Fibroblast of mammary gland (primary cell): ENCODE data around the gene RIC8A.

Source experiments
- DNase-seq: peaks from one replicate; pipeline ENCODE4 v3.0.0-alpha.2; 2010; ENCODE audit warnings: low read depth
- H3K4me3 ChIP-seq: 2 replicates; pipeline ENCODE4 v1.5.1; 2011; ENCODE audit warnings: low read depth, mild to moderate bottlenecking, low read length, moderate library complexity; ENCODE audit not compliant: control insufficient read depth
- TF ChIP-seq, protein P1 (sequence below): conservative IDR thresholded peaks from 2 replicates; pipeline ENCODE4 v1.5.1; 2011; ENCODE audit warnings: low read depth, low read length, inconsistent platforms; ENCODE audit not compliant: control insufficient read depth, insufficient read depth

Gene RIC8A

DNA sequence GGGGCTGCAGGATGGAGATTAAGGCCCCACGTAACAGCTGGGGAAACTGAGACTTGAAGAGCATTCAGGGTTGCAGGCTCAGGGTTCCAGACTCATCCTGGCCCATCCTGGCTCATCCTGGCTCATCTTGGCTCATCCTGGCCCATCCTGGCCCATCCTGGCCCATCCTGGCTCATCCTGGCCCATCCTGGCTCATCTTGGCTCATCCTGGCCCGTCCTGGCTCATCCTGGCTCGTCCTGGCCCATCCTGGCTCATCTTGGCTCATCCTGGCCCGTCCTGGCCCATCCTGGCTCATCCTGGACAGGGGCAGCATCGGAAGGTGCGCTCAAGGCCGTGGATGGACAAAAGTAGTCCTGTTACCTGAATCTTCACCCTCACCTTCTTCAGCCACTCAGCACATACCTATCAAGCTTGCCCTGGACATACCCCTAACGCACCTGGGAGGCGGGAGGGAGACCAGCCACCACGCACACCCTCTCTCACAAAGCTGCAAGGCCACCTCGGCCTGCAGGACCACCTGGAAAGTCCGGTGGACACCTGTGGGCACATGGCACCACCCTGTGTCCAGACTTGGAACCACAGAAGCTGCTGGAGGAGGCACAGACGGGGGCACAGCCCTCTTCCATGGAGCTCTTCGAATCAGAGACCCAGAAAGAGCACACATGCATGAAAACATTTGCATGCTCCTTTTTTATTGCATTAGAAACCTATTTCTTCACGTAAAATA lies 50.4 kb downstream of the RIC8A start:
- TF ChIP-seq, protein P1, sequence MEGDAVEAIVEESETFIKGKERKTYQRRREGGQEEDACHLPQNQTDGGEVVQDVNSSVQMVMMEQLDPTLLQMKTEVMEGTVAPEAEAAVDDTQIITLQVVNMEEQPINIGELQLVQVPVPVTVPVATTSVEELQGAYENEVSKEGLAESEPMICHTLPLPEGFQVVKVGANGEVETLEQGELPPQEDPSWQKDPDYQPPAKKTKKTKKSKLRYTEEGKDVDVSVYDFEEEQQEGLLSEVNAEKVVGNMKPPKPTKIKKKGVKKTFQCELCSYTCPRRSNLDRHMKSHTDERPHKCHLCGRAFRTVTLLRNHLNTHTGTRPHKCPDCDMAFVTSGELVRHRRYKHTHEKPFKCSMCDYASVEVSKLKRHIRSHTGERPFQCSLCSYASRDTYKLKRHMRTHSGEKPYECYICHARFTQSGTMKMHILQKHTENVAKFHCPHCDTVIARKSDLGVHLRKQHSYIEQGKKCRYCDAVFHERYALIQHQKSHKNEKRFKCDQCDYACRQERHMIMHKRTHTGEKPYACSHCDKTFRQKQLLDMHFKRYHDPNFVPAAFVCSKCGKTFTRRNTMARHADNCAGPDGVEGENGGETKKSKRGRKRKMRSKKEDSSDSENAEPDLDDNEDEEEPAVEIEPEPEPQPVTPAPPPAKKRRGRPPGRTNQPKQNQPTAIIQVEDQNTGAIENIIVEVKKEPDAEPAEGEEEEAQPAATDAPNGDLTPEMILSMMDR = no peak
- no peak overlapping the region for H3K4me3 ChIP-seq
- DNase-seq = no peak

DNA sequence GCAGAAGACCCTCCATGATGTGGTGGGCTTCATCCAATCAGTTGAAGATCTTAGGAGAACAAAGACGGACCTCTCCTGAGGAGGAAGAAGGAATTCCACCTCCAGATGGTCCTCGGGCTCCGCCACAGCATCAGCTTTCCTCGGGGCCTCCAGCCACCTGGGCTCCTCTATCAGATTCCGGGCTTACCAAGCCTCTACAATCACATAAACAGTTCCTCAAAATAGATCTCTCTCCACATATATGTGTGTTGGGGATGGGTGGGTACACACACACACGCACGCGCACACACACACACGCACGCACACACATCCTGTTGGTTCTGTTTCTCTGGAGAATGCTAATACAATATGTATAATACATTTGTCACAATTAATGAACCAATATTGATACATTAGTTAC lies 51.9 kb downstream of the RIC8A start:
- no peak for DNase-seq
- H3K4me3 ChIP-seq = no peak overlapping the region
- TF ChIP-seq, protein P1 = no peak

DNA sequence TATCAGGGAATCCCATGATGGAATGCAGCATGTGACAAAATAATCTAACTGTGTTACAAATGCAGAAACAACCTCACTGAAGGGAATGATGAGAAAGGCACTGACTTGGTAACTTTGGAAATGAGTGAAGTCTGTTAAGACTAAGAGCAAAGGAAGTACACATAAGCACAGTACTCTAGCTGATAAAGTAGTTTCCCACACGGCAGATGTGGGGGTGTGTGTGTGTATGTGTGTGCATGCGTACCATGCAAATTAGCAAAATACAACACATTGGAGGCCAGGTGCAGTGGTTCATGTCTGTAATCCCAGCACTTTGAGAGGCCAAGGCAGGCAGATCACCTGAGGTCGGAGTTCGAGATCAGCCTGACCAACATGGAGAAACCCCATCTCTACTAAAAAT lies 54.1 kb downstream of the RIC8A start:
- no peak for DNase-seq
- no peak overlapping the region for H3K4me3 ChIP-seq
- TF ChIP-seq, protein P1 = no peak
